HAP-1 (cell line): ENCODE measurements around the gene ARHGDIG.

Source experiments
- DNase-seq, 2 experiments: peaks; one replicate each; pipeline ENCODE4 v3.0.0-alpha.2; 2016 to 2020; ENCODE audit warnings: low spot score in 2 of 2
- H3K27me3 ChIP-seq: fragments of 250-450 bp; sonication (Bioruptor Pico); 2 replicates; pipeline ENCODE4 v1.5.1; 2020; ENCODE audit warnings: low read depth, mild to moderate bottlenecking, moderate library complexity
- H3K36me3 ChIP-seq: fragments of 250-450 bp; sonication (Bioruptor Pico); replicated peaks from 2 replicates; pipeline ENCODE4 v1.5.1; 2020; ENCODE audit warnings: mild to moderate bottlenecking
- H3K4me1 ChIP-seq: fragments of 250-450 bp; sonication (Bioruptor Pico); 2 replicates; pipeline ENCODE4 v1.5.1; 2020; ENCODE audit warnings: mild to moderate bottlenecking
- H3K4me3 ChIP-seq: fragments of 250-450 bp; sonication (Bioruptor Pico); 2 replicates; pipeline ENCODE4 v1.5.1; 2020; ENCODE audit warnings: mild to moderate bottlenecking, moderate library complexity
- H3K9me3 ChIP-seq: fragments of 250-450 bp; sonication (Bioruptor Pico); 2 replicates; pipeline ENCODE4 v1.5.1; 2020; ENCODE audit warnings: mild to moderate bottlenecking, moderate library complexity
- in situ Hi-C: fragments of 300-500 bp; cut with MboI; formaldehyde crosslinking; loops from 3 replicates; pipeline ENCODE4 v1.14.3; 2020; ENCODE audit warnings: low sequenced_read_pairs, inconsistent platforms, mixed read lengths

Gene ARHGDIG

GRCh38 chr16:280991-281659 is 734 bp downstream of the ARHGDIG start:
- in situ Hi-C loops = no loop called here

DNA sequence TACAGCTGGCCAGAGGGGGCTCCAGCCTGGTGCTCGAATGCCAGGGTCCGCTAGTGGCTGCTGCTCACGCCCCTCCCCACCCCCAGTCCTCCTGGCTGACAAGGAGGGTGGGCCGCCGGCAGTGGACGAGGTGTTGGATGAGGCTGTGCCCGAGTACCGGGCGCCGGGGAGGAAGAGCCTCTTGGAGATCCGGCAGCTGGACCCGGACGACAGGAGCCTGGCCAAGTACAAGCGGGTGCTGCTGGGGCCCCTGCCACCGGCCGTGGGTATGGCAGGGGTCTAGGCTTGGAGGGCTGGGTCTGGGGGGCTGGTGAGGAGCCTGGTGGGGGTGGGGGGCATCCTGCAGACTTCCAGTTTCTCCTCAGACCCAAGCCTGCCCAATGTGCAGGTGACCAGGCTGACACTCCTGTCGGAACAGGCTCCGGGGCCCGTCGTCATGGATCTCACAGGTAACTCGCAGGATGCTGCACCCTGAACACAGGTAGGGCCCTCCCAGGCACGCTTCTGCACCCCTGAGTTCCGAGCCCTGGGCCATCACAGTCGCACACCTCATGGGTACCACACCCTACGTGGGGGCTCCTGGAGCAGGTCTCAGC is 1.4 kb downstream of the ARHGDIG start:
- Histone ChIP-seq H3K4me3 (peak overlapping the region; percentile 43; the same call in 1 of the 2 replicates), H3K4me1 (peaks cover 4% of the 10 kb centered on the region), H3K27me3 (no peaks in the 10 kb centered on the region), H3K36me3 (peaks cover 13% of the 10 kb centered on the region), H3K9me3 (no peaks in the 10 kb centered on the region)
- no peak for DNase-seq
- in situ Hi-C loops = no loop called here

More at GRCh38 chr16:280991-281659, 734 bp downstream of the ARHGDIG start:
- no peaks in the 10 kb centered on the region for H3K9me3 ChIP-seq
- peaks cover 7% of the 10 kb centered on the region for H3K36me3 ChIP-seq
- no peaks in the 10 kb centered on the region for H3K27me3 ChIP-seq
- DNase-seq = no peak
- H3K4me1 ChIP-seq = peaks cover 4% of the 10 kb centered on the region
- H3K4me3 ChIP-seq = peak overlapping the region; percentile 43

DNA sequence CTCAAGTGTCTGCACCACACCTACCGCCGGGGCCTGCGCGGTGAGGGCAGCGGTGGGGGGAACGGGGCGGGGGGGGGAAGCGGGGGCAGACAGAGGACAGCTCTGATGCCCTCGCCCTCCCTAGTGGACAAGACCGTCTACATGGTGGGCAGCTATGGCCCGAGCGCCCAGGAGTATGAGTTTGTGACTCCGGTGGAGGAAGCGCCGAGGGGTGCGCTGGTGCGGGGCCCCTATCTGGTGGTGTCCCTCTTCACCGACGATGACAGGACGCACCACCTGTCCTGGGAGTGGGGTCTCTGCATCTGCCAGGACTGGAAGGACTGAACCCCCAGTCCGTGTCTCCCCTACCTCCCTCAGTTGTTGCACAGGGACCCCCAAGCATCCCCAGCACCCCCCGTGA is 2.1 kb downstream of the ARHGDIG start:
- Histone ChIP-seq H3K4me1 (peaks cover 4% of the 10 kb centered on the region), H3K27me3 (no peaks in the 10 kb centered on the region), H3K36me3 (peaks cover 20% of the 10 kb centered on the region), H3K9me3 (no peaks in the 10 kb centered on the region), H3K4me3 (no peak overlapping the region)
- in situ Hi-C loops = no loop called here
- no peak for DNase-seq

GRCh38 chr16:283033-283805 is 2.8 kb downstream of the ARHGDIG start, which contains the start of gene PDIA2:
Gene PDIA2 (plus strand): TSS chr16:283164. CDS start chr16:283170, 6 bp downstream.
- Histone ChIP-seq H3K36me3 (peaks cover 27% of the 10 kb centered on the region), H3K4me1 (peaks cover 4% of the 10 kb centered on the region), H3K4me3 (no peak within 1 kb of the TSS), H3K9me3 (no peaks in the 10 kb centered on the region), H3K27me3 (no peaks in the 10 kb centered on the region)
- DNase-seq = no peak
- in situ Hi-C loops = no loop called here

- Histone ChIP-seq H3K27me3 (no peaks in the 10 kb centered on the region), H3K9me3 (no peaks in the 10 kb centered on the region), H3K36me3 (peaks cover 39% of the 10 kb centered on the region), H3K4me1 (peaks cover 4% of the 10 kb centered on the region), H3K4me3 (no peak overlapping the region)
- DNase-seq = no peak
- in situ Hi-C loops = no loop called here
Observed at GRCh38 chr16:284204-285120, 4.1 kb downstream of the ARHGDIG start.

- H3K4me3 ChIP-seq = no peak overlapping the region
- H3K4me1 ChIP-seq = peaks cover 4% of the 10 kb centered on the region
- no peaks in the 10 kb centered on the region for H3K27me3 ChIP-seq
- no peaks in the 10 kb centered on the region for H3K9me3 ChIP-seq
- no peak for DNase-seq
- H3K36me3 ChIP-seq = peaks cover 43% of the 10 kb centered on the region
- in situ Hi-C loops = no loop called here
Observed at GRCh38 chr16:285146-286055, 5.0 kb downstream of the ARHGDIG start.

- Histone ChIP-seq H3K36me3 (peaks cover 54% of the 10 kb centered on the region), H3K4me3 (no peak overlapping the region), H3K27me3 (no peaks in the 10 kb centered on the region), H3K4me1 (no peaks in the 10 kb centered on the region), H3K9me3 (no peaks in the 10 kb centered on the region)
- in situ Hi-C loops = no loop called here
- no peak for DNase-seq
Observed at GRCh38 chr16:286491-287297, 6.3 kb downstream of the ARHGDIG start.

DNA sequence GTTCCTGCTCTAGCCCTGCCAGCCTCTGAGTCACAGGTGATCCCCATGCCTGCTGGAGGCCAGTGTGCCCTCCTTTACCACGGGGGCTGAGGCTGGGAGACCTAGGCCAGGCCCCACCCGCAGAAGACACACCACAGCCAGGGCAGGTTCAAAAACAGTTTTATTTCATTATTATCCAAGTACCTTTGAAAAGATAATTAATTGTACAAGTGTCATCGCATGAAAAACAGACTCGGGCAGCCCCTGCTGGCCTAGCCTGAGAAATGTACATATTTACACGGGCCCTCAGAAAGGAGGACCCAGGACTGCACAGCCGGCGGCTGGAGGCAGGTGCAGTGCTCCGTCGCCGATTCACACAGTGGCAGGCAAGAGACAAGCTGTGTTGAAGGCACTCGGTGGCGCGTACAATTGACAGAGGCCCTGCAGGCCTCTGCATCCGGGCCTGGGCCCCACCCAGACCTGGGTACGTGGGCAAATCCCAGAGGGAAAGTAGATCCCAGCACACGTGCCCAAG is 7.0 kb downstream of the ARHGDIG start:
- H3K27me3 ChIP-seq = no peaks in the 10 kb centered on the region
- DNase-seq = no peak
- in situ Hi-C loops = no loop called here
- no peaks in the 10 kb centered on the region for H3K9me3 ChIP-seq
- no peak overlapping the region for H3K4me3 ChIP-seq
- no peaks in the 10 kb centered on the region for H3K4me1 ChIP-seq
- H3K36me3 ChIP-seq = peaks cover 60% of the 10 kb centered on the region

GRCh38 chr16:287981-288920 is 7.9 kb downstream of the ARHGDIG start:
- Histone ChIP-seq H3K36me3 (peaks cover 67% of the 10 kb centered on the region), H3K9me3 (no peaks in the 10 kb centered on the region), H3K4me1 (no peaks in the 10 kb centered on the region), H3K4me3 (no peak overlapping the region), H3K27me3 (no peaks in the 10 kb centered on the region)
- no peak for DNase-seq
- in situ Hi-C loops = no loop called here

- Histone ChIP-seq H3K9me3 (no peaks in the 10 kb centered on the region), H3K4me1 (no peaks in the 10 kb centered on the region), H3K36me3 (peaks cover 69% of the 10 kb centered on the region), H3K4me3 (no peak overlapping the region), H3K27me3 (no peaks in the 10 kb centered on the region)
- in situ Hi-C loops = no loop called here
- DNase-seq = no peak
Observed at GRCh38 chr16:289395-289997, 9.1 kb downstream of the ARHGDIG start.
